Measurements from ENCODE around the gene SMARCAD1.

GRCh38 chr4:94202769-94203168 is 4.9 kb upstream of the SMARCAD1 start:
- no peak for TF ChIP-seq CTCF (IDR thresholded peaks at IDR 0.05; ENCODE audit: low read depth, low read length, missing input control)
- no peak for TF ChIP-seq EGR1 (IDR thresholded peaks at IDR 0.05; ENCODE audit: low read depth in 2 of 2)
- no peak for TF ChIP-seq YY1 (IDR thresholded peaks at IDR 0.05)
- no peak for TF ChIP-seq GABPA (IDR thresholded peaks at IDR 0.05 in 1 of 2, conservative IDR thresholded peaks at IDR 0.05 in 1 of 2)
- no peak for TF ChIP-seq JUND (IDR thresholded peaks at IDR 0.05)
- no peak for TF ChIP-seq SP1 (IDR thresholded peaks at IDR 0.05)
- TF ChIP-seq MAX (IDR thresholded peaks at IDR 0.05) = no peak
- TF ChIP-seq FOXA2 (IDR thresholded peaks at IDR 0.05) = no peak

All from liver (tissue), 3 donors.